IPS DF 19.7 (cell line): ENCODE data around the gene ADARB2.

Experiments
- DNase-seq: peaks from one replicate; pipeline ENCODE4 v3.0.0-alpha.2; 2013; ENCODE audit warnings: low read depth, low spot score

ADARB2 gene

GRCh38 chr10:1499359-1499957, 237.9 kb downstream of the ADARB2 start:
- no peak for DNase-seq

- no peak for DNase-seq
These were observed 238.5 kb downstream of the ADARB2 start for GRCh38 chr10:1498746-1499358.

- no peak for DNase-seq
These were observed 241.3 kb downstream of the ADARB2 start for GRCh38 chr10:1495915-1496517.

- DNase-seq, result no peak
These were observed 244.7 kb downstream of the ADARB2 start for GRCh38 chr10:1492641-1493040.

- no peak for DNase-seq
These were observed 245.4 kb downstream of the ADARB2 start for GRCh38 chr10:1491901-1492300.

GRCh38 chr10:1489801-1490200, 247.5 kb downstream of the ADARB2 start:
- DNase-seq, result no peak

- DNase-seq, result no peak
These were observed 248.3 kb downstream of the ADARB2 start for GRCh38 chr10:1488970-1489548.

GRCh38 chr10:1486841-1487687, 250.3 kb downstream of the ADARB2 start:
- DNase-seq, result no peak

GRCh38 chr10:1485357-1485756, 252.0 kb downstream of the ADARB2 start:
- no peak for DNase-seq

- DNase-seq, result no peak
These were observed 253.5 kb downstream of the ADARB2 start for GRCh38 chr10:1483826-1484225.

- DNase-seq, result no peak
These were observed 254.1 kb downstream of the ADARB2 start for GRCh38 chr10:1483246-1483645.

GRCh38 chr10:1477578-1477977, 259.7 kb downstream of the ADARB2 start:
- DNase-seq, result no peak

GRCh38 chr10:1476455-1476803, 260.9 kb downstream of the ADARB2 start:
- DNase-seq, result no peak

GRCh38 chr10:1475771-1476454, 261.4 kb downstream of the ADARB2 start:
- DNase-seq, result no peak

- DNase-seq, result no peak
These were observed 262.2 kb downstream of the ADARB2 start for GRCh38 chr10:1475098-1475591.

GRCh38 chr10:1474376-1475097, 262.8 kb downstream of the ADARB2 start:
- no peak for DNase-seq

- DNase-seq, result no peak
These were observed 263.5 kb downstream of the ADARB2 start for GRCh38 chr10:1473874-1474273.

GRCh38 chr10:1472178-1472958, 265.0 kb downstream of the ADARB2 start:
- DNase-seq, result no peak

GRCh38 chr10:1468811-1469210, 268.5 kb downstream of the ADARB2 start:
- no peak for DNase-seq
